Breast epithelium (tissue), 4 donors: ENCODE data around the gene RTN4. TPM values are rescaled to one million over a fixed set of nuclear protein-coding genes. Genes with fewer than 3 reads are reported as not detected.

Experiments
- DNase-seq, 2 donors: peaks; one replicate each; pipeline ENCODE4 v3.0.0-alpha.2; 2019; ENCODE audit warnings: low spot score in 2 of 2
- H3K27ac ChIP-seq, 2 donors: fragments of 200-600 bp; sonication (generic) in 1 of 2; one replicate each; pipeline ENCODE4 v1.5.1; 2016 to 2019; ENCODE audit warnings: mild to moderate bottlenecking in 1 of 2
- H3K27me3 ChIP-seq, 2 donors: fragments of 200-600 bp; sonication (generic) in 1 of 2; one replicate each; pipeline versions ENCODE4 v1.5.1 to v1.6.0; 2017 to 2019; ENCODE audit warnings: control low read depth in 1 of 2, mild to moderate bottlenecking in 1 of 2
- H3K36me3 ChIP-seq: fragments of 200-600 bp; one replicate; pipeline ENCODE4 v1.5.1; 2019
- H3K4me1 ChIP-seq, 2 donors: fragments of 200-600 bp; sonication (generic); one replicate each; pipeline ENCODE4 v1.5.1; 2016 to 2019; ENCODE audit warnings: control low read depth in 1 of 2
- H3K4me3 ChIP-seq, 3 donors: fragments of 200-600 bp; sonication (generic); 1 replicate in 2 of 3; 2 replicates in 1 of 3; pipeline ENCODE4 v1.5.1; 2016 to 2019; ENCODE audit warnings: mild to moderate bottlenecking in 3 of 3, moderate library complexity in 2 of 3
- H3K9me3 ChIP-seq, 2 donors: fragments of 200-600 bp; sonication (generic) in 1 of 2; one replicate each; pipeline ENCODE4 v1.5.1; 2016 to 2019; ENCODE audit warnings: control low read depth in 1 of 2
- POLR2A ChIP-seq: fragments of 450-650 bp; IDR thresholded peaks from one replicate; pipeline ENCODE4 v1.6.1; 2016; ENCODE audit warnings: antibody characterized with exemption, mild to moderate bottlenecking, moderate library complexity
- POLR2AphosphoS5 ChIP-seq, 3 donors: sonication (generic); formaldehyde crosslinking; IDR thresholded peaks; one replicate each; pipeline ENCODE4 v1.6.1; 2017; ENCODE audit warnings: antibody characterized with exemption in 3 of 3
- intact Hi-C: fragments of 100-400 bp; cut with DNase I; formaldehyde crosslinking; loops from one replicate; pipeline ENCODE4 v1.15.1; 2023; ENCODE audit warnings: low total_unique reads
- total RNA-seq, 3 donors: library from RNA; depleted of rRNA; stranded (reverse); fragments of >200 nt; gene quantifications; one replicate each; pipeline ENCODE4 v1.1.0, GENCODE V29; 2016
- TF ChIP-seq, protein P1 (sequence below), 3 donors: fragments of 450-650 bp; IDR thresholded peaks; one replicate each; pipeline ENCODE4 v1.5.1; 2016 to 2017; ENCODE audit warnings: antibody characterized with exemption in 3 of 3, mild to moderate bottlenecking in 3 of 3, moderate library complexity in 3 of 3

Gene RTN4
- total RNA-seq, 3 donors from 2014 or later = 188 to 419 (median 201) TPM

DNA sequence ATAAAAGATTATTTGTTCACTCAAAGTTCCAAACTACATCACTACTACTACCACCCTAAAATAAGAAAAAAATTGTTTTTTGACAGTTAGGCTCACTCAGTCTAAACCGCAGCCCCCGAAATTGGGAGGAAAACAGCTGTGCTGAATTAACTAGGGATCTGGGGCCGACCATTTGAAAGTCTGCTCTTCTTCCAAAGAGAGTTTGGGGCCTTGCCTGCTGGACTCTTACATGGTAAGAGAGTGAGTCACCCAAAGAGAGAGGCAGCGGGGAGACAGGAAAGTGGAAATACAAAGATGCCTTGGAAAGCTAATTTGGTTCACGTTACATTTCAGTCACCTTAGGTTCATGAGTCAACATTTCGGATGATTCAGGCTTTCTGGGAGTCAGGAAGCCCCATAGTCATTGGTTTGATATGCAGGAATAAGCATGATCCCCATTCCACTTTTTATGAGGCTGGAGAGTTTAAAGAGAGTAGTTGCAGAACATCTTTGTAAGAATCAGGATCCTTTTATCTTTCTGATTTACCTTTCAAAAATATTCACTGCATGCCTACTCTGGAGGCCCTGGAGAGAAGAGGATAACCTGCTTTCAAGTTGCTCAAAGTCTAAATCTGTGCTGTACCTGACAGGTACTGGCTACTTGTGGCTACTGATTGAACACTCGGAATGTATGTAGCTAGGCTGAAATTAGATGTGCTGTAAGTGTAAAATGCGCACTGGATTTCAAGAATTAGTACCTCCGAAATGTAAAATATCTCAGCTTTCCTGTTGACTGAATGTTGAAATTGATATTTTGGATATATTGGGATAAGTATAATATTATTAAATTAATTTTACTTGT lies 995 bp upstream of the RTN4 start:
- TF ChIP-seq POLR2AphosphoS5 (IDR thresholded peaks at IDR 0.05) = peak in 1 of 3 donors; percentile 13
- no peak for TF ChIP-seq POLR2A
- H3K27ac ChIP-seq = peak overlapping the region; percentile 99 to 100
- DNase-seq = peak in 1 of 2 donors; percentile 75
- no peaks in the 10 kb centered on the region for H3K27me3 ChIP-seq
- no peaks in the 10 kb centered on the region for H3K36me3 ChIP-seq
- H3K9me3 ChIP-seq = no peaks in the 10 kb centered on the region
- H3K4me3 ChIP-seq = peak overlapping the region; percentile 88 to 100 (median 94)
- H3K4me1 ChIP-seq = peaks cover 4 to 10% of the 10 kb centered on the region in 2 donors
- intact Hi-C loops = no loop called here

DNA sequence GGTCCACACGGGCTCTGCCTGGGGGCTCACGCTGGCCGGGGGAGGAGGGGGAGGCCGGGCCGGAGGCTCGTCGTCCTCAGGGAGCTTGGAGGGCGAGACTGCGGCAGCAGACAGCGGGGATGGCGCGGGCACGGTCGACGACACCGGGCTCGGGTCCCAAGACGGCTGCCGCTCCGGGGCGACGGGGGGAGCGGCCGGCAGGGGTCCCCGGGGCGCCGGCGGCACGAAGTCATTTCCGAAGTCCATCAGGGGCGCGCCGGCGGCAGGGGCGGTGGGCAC lies 491 bp downstream of the RTN4 start:
- Histone ChIP-seq H3K9me3 (no peaks in the 10 kb centered on the region), H3K36me3 (no peaks in the 10 kb centered on the region), H3K4me3 (peak overlapping the region; percentile 88 to 100 (median 94)), H3K27ac (peak overlapping the region; percentile 99 to 100), H3K4me1 (peaks cover 4 to 15% of the 10 kb centered on the region in 2 donors), H3K27me3 (no peaks in the 10 kb centered on the region)
- TF ChIP-seq POLR2A = no peak
- no peak for TF ChIP-seq POLR2AphosphoS5 (IDR thresholded peaks at IDR 0.05)
- TF ChIP-seq, protein P1, sequence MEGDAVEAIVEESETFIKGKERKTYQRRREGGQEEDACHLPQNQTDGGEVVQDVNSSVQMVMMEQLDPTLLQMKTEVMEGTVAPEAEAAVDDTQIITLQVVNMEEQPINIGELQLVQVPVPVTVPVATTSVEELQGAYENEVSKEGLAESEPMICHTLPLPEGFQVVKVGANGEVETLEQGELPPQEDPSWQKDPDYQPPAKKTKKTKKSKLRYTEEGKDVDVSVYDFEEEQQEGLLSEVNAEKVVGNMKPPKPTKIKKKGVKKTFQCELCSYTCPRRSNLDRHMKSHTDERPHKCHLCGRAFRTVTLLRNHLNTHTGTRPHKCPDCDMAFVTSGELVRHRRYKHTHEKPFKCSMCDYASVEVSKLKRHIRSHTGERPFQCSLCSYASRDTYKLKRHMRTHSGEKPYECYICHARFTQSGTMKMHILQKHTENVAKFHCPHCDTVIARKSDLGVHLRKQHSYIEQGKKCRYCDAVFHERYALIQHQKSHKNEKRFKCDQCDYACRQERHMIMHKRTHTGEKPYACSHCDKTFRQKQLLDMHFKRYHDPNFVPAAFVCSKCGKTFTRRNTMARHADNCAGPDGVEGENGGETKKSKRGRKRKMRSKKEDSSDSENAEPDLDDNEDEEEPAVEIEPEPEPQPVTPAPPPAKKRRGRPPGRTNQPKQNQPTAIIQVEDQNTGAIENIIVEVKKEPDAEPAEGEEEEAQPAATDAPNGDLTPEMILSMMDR (IDR thresholded peaks at IDR 0.05) = no peak
- DNase-seq = no peak
- intact Hi-C loops = no loop called here

DNA sequence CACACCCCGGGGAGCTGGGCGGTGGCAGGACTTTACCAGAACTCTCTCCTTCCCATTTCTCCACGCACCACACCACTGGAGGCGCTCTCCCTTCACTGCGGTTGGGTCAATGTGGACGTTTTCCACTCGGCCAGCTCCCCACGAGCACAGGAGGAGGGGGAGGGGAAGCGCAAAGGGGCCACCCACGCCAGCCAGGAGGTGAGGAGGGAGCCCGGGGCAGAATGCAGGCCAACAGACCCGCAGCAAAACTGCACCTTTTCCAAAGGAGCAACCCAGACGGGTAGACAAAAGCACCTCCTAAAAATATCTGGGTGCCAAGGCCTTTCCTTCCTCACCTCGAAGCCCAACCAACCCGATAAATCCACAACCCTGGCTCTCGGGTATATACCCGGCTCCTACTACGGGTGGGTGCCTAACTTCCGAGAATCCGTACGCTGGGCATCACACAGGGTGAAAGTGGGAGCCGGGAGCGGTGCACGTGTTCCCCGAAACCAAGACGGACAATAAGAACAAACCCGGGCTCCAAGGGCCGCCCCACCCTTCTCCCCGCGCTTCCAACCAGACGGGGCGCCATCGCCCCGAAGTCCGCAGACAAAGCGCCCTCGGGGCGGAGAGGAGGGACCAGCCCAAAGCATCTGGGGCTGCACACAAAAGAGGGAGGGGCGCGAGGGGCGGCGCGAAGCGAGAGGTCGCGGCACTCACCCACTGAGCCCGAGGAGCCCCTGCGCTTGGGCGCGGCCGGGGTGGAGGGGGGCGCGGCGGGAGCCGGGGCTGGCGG lies 1.0 kb downstream of the RTN4 start:
- Histone ChIP-seq H3K27me3 (no peaks in the 10 kb centered on the region), H3K27ac (peak overlapping the region; percentile 99 to 100), H3K4me3 (peak overlapping the region; percentile 88 to 100 (median 94)), H3K36me3 (no peaks in the 10 kb centered on the region), H3K4me1 (peaks cover 4 to 15% of the 10 kb centered on the region in 2 donors), H3K9me3 (no peaks in the 10 kb centered on the region)
- peak; percentile 55 to 86 (median 86) for TF ChIP-seq POLR2AphosphoS5 (IDR thresholded peaks at IDR 0.05)
- TF ChIP-seq, protein P1 (IDR thresholded peaks at IDR 0.05) = peak; percentile 76 to 85 (median 81)
- peak; percentile 16 for TF ChIP-seq POLR2A
- intact Hi-C loops = no loop called here
- peak; percentile 86 to 91 for DNase-seq

DNA sequence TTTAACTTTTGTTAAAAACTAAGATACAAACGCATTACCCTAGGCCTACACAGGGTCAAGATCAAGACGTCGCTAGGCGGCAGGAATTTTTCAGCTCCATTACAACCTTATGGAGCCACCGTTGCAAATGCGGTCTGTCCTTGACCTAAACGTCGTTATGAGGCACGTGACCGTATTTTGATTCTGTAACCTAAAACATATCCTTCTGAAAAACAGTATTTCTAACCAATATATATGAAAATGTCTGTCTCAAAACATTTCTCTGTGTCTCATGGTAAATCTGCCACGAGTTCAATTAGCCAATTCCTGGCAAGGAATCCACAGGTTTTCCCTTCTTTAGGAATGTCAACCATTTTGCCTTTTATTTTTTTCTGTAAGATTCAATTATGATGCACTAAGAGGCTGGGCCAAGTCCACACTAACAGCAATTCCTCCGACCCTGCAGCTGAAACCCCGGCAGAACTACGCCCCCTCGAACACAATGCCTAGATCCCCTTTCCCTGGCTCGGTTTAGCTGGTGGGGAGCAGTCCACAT lies 1.7 kb downstream of the RTN4 start:
- Histone ChIP-seq H3K36me3 (no peaks in the 10 kb centered on the region), H3K9me3 (no peaks in the 10 kb centered on the region), H3K4me1 (peaks cover 4 to 15% of the 10 kb centered on the region in 2 donors), H3K27ac (peak overlapping the region; percentile 99 to 100), H3K4me3 (peak overlapping the region; percentile 88 to 100 (median 94)), H3K27me3 (no peaks in the 10 kb centered on the region)
- intact Hi-C loops = no loop called here
- TF ChIP-seq POLR2AphosphoS5 (IDR thresholded peaks at IDR 0.05) (no peak), POLR2A (no peak)
- TF ChIP-seq, protein P1 (IDR thresholded peaks at IDR 0.05) = no peak
- no peak for DNase-seq

DNA sequence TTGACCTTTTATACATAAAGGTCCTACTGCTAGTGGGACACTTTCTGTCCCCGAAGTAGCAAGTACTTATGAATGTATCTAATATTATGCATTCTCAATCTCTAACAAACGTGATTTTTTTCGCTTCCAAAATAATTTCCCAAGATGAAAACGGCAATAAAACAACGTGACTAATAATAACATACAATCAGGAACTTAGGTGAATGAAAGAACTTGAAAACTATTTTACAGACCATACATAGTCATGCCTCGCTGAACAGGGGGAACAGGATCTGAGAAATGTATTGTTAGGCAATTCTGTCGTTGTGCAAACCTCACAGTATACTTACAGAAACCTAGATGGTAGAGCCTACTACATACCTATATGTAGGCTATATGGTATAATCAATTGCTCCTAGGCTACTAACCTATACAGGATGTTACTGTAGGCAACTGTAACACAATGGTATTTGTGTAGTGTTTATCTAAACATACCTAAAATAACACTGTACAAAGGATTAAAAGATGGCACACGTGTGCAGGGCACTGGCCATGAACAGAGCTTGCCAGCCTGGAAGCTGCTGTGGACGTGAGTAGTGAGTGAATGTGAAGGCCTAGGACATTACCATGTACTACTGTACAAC lies 2.5 kb downstream of the RTN4 start:
- Histone ChIP-seq H3K27me3 (no peaks in the 10 kb centered on the region), H3K27ac (peak overlapping the region; percentile 72 to 100), H3K36me3 (no peaks in the 10 kb centered on the region), H3K4me3 (peak overlapping the region; percentile 88 to 100 (median 94)), H3K9me3 (no peaks in the 10 kb centered on the region), H3K4me1 (peaks cover 4 to 15% of the 10 kb centered on the region in 2 donors)
- TF ChIP-seq POLR2AphosphoS5 (IDR thresholded peaks at IDR 0.05) (peak in 1 of 3 donors; percentile 24), POLR2A (no peak)
- no peak for DNase-seq
- intact Hi-C loops = no loop called here
